ENCODE data around the gene DMAC2. TPM values are rescaled to one million over a fixed set of nuclear protein-coding genes. Genes with fewer than 3 reads are reported as not detected.

DMAC2 gene
- total and polyA plus RNA-seq, 2 experiments from 2014 or later, result 77.2 to 86.5 TPM

GRCh38 chr19:41410336-41411054, 29.2 kb downstream of the DMAC2 start:
- H3F3A ChIP-seq (replicated peaks; ENCODE audit: low read depth), result peaks cover 7% of the 10 kb centered on the region; the same call in 1 of the 2 replicates
- Mint-ChIP-seq H3K9me3 (no peaks in the 10 kb centered on the region), H3K27me3 (ENCODE audit: insufficient read depth, low read depth, poor library complexity) (peaks cover 9% of the 10 kb centered on the region), H3K27ac (peak overlapping the region; percentile 39; the same call in 1 of the 2 replicates), H3K36me3 (ENCODE audit: low read depth) (peaks cover 3% of the 10 kb centered on the region; the same call in 2 of the 3 replicates), H3K4me1 (peaks cover 8% of the 10 kb centered on the region), H3K4me3 (no peak overlapping the region)
- H3K27ac ChIP-seq (ENCODE audit: low read depth), result no peak overlapping the region
- no peaks in the 10 kb centered on the region for H4K20me1 ChIP-seq (replicated peaks; ENCODE audit: insufficient read depth)
- no peaks in the 10 kb centered on the region for H3K36me3 ChIP-seq (ENCODE audit: insufficient read depth)
- no peak for ATAC-seq
- no peak for DNase-seq (ENCODE audit: low spot score)
- no peaks in the 10 kb centered on the region for H3K27me3 ChIP-seq (ENCODE audit: insufficient read depth)
- no peaks in the 10 kb centered on the region for H3K9me2 ChIP-seq (ENCODE audit: insufficient read depth)
- H3K4me2 ChIP-seq, result no peak overlapping the region
- TF ChIP-seq REST (IDR thresholded peaks at IDR 0.05; ENCODE audit: unreplicated experiment) (no peak), EZH2 (IDR thresholded peaks at IDR 0.05; ENCODE audit: low read depth, unreplicated experiment) (no peak), JUNB (IDR thresholded peaks at IDR 0.05; ENCODE audit: unreplicated experiment) (no peak), EZH2phosphoT487 (IDR thresholded peaks at IDR 0.05; ENCODE audit: unreplicated experiment) (no peak), CTCF (conservative IDR thresholded peaks at IDR 0.05; ENCODE audit: low read depth in 2 of 2) (no peak), ZNF331 (CRISPR knock-in tag; IDR thresholded peaks at IDR 0.05; ENCODE audit: low read depth) (no peak), NANOG (IDR thresholded peaks at IDR 0.05; ENCODE audit: borderline replicate concordance) (no peak), ZNF462 (CRISPR knock-in tag; IDR thresholded peaks at IDR 0.05) (no peak), ETS1 (IDR thresholded peaks at IDR 0.05) (no peak), POLR2AphosphoS5 (IDR thresholded peaks at IDR 0.05; ENCODE audit: low read depth) (no peak), STAT1 (IDR thresholded peaks at IDR 0.05; ENCODE audit: unreplicated experiment) (no peak), ZNF114 (CRISPR knock-in tag; IDR thresholded peaks at IDR 0.05) (no peak), CREB1 (CRISPR knock-in tag; IDR thresholded peaks at IDR 0.05; ENCODE audit: low read depth) (no peak)
- H3K4me3 ChIP-seq, result no peak overlapping the region
- no peaks in the 10 kb centered on the region for H3K4me1 ChIP-seq (ENCODE audit: insufficient read depth)
- no peaks in the 10 kb centered on the region for H3K79me2 ChIP-seq (replicated peaks; ENCODE audit: insufficient read depth)
- no peak overlapping the region for H2AFZ ChIP-seq
